Measurements from ENCODE around the gene STX1B.

The STX1B gene

GRCh38 chr16:30967795-30968194, 42.6 kb downstream of the STX1B start:
- H3K27ac Mint-ChIP-seq, result no peak overlapping the region
- H3K4me3 Mint-ChIP-seq, result no peak overlapping the region
- peaks cover 70% of the 10 kb centered on the region for H3K36me3 Mint-ChIP-seq (ENCODE audit: low read depth)
- no peaks in the 10 kb centered on the region for H3K27me3 Mint-ChIP-seq (ENCODE audit: low read depth)
- H3K9me3 Mint-ChIP-seq, result no peaks in the 10 kb centered on the region
- no peaks in the 10 kb centered on the region for H3K4me1 Mint-ChIP-seq
- TF ChIP-seq CTCF (IDR thresholded peaks at IDR 0.05; ENCODE audit: unreplicated experiment in 3 of 3), result no peak

- no peaks in the 10 kb centered on the region for H3K4me1 Mint-ChIP-seq
- no peaks in the 10 kb centered on the region for H3K27me3 Mint-ChIP-seq (ENCODE audit: low read depth)
- H3K9me3 Mint-ChIP-seq, result no peaks in the 10 kb centered on the region
- H3K4me3 Mint-ChIP-seq, result no peak overlapping the region
- no peak overlapping the region for H3K27ac Mint-ChIP-seq
- peaks cover 68% of the 10 kb centered on the region for H3K36me3 Mint-ChIP-seq (ENCODE audit: low read depth)
- TF ChIP-seq CTCF (IDR thresholded peaks at IDR 0.05; ENCODE audit: unreplicated experiment in 3 of 3), result no peak
Measured at GRCh38 chr16:30966033-30966619, 44.3 kb downstream of the STX1B start.

- Mint-ChIP-seq H3K27ac (no peak overlapping the region), H3K4me3 (no peak overlapping the region), H3K4me1 (no peaks in the 10 kb centered on the region), H3K27me3 (ENCODE audit: low read depth) (no peaks in the 10 kb centered on the region), H3K9me3 (no peaks in the 10 kb centered on the region), H3K36me3 (ENCODE audit: low read depth) (peaks cover 66% of the 10 kb centered on the region)
- no peak for TF ChIP-seq CTCF (IDR thresholded peaks at IDR 0.05; ENCODE audit: unreplicated experiment in 3 of 3)
Measured at GRCh38 chr16:30965436-30965835, 45.0 kb downstream of the STX1B start.

DNA sequence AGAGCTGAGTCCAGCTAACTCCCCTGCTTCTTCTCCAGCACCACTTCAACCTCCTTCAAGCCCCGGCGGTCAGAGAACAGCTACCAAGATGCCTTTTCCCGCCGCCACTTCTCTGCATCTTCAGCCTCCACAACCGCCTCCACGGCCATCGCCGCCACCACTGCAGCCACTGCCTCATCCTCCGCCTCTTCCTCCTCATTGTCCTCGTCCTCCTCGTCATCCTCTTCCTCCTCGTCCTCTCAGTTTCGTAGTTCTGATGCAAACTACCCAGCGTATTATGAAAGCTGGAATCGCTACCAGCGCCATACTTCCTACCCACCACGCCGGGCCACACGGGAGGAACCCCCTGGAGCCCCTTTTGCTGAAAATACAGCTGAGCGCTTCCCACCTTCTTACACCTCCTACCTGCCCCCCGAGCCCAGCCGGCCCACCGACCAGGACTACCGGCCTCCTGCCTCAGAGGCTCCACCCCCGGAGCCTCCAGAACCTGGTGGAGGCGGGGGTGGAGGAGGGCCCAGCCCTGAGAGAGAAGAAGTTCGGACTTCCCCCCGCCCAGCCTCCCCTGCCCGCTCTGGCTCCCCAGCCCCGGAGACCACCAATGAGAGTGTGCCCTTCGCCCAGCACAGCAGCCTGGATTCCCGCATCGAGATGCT, 45.7 kb downstream of the STX1B start:
- Mint-ChIP-seq H3K36me3 (ENCODE audit: low read depth) (peaks cover 71% of the 10 kb centered on the region), H3K27me3 (ENCODE audit: low read depth) (no peaks in the 10 kb centered on the region), H3K27ac (no peak overlapping the region), H3K9me3 (no peaks in the 10 kb centered on the region), H3K4me1 (peaks cover 6% of the 10 kb centered on the region), H3K4me3 (peak overlapping the region in 1 of 3 experiments; percentile 26)
- no peak for TF ChIP-seq CTCF (IDR thresholded peaks at IDR 0.05; ENCODE audit: unreplicated experiment in 3 of 3)

DNA sequence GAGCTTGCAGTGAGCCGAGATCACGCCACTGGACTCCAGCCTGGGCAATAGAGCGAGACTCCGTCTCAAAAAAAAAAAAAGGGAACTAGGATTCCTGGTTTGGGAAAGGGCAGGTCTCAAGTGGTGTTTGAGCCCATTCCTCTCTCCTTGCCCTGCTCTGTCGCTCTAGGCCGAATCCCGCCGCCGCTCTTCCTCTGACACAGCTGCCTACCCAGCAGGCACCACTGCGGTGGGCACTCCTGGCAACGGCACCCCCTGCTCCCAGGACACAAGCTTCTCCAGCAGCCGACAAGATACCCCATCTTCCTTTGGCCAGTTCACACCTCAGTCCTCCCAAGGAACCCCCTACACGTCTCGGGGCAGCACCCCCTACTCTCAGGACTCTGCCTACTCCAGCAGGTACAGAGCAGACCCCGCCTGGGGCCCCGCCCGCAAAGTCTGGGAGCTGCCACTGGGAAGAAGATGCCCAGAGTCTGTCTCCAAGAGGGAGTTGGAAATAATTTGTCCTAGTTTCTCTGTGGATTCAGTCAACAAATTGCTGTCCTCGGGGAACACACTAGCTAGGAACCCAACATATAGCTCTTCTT, 46.4 kb downstream of the STX1B start:
- Mint-ChIP-seq H3K4me3 (no peak overlapping the region), H3K36me3 (ENCODE audit: low read depth) (peaks cover 71% of the 10 kb centered on the region)
- TF ChIP-seq CTCF (IDR thresholded peaks at IDR 0.05; ENCODE audit: unreplicated experiment in 3 of 3), result no peak

More for the DNA sequence above, 46.4 kb downstream of the STX1B start:
- no peaks in the 10 kb centered on the region for H3K27me3 Mint-ChIP-seq (ENCODE audit: low read depth)
- no peaks in the 10 kb centered on the region for H3K9me3 Mint-ChIP-seq
- H3K4me1 Mint-ChIP-seq, result peaks cover 13% of the 10 kb centered on the region
- H3K27ac Mint-ChIP-seq, result no peak overlapping the region
